Left kidney (tissue), 2 donors: ENCODE data around the gene DLX2. TPM values are rescaled to one million over a fixed set of nuclear protein-coding genes. Genes with fewer than 3 reads are reported as not detected.
A peak's percentile ranks its signal among the peaks of the same experiment; 100 is the strongest.

ENCODE experiments used
- DNase-seq: peaks from one replicate; pipeline ENCODE4 v3.0.0-alpha.2; 2013
- polyA plus RNA-seq: library from polyadenylated mRNA; unstranded; fragments of 120-200 nt; gene quantifications from one replicate; pipeline ENCODE4 v1.2.1, GENCODE V29; 2013; ENCODE audit not compliant: insufficient read length

The DLX2 gene
- polyA plus RNA-seq, 1 donor, result not detected

DNA sequence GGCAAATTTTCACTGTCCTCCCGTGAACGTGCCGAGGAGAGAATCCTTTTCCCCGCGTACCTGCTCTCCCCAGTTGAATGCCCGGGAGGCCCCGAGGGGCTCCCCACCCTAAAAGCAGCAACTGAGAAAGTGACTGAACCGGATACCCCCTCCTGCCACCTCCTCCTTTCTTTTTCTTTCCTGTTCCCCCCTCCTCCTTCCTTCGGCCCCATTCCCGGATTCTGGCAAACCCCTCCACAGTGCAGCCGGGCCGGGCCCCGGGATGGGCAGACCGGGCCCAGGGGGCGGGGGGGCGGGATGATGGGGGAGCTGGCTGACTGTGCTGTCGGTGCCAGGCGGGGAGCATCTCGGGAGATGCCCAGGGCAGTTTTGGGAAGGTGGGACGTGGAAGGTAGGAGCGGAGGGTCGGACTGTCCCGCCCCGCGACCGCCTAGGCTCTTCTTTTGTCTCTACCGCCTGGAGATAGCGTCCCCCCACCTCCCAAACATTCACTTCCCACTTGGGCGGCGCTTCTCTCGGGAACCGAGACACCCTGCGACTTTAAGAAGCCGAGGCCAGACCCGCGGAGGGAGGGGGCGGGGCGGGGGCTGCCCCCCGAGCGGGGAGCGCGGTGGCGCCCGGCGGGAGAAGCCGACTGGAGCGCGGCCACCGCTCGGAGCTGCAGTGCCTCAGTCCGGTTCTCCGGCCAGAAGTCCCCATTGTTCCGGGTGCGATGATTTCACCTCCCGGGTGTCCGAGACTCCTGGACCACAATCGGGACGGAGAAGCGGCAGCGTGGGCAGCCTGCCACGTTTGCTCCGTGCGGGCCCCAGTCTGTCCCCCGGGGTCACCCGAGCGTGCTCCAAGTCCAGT, 8.2 kb downstream of the DLX2 start:
- no peak for DNase-seq

DNA sequence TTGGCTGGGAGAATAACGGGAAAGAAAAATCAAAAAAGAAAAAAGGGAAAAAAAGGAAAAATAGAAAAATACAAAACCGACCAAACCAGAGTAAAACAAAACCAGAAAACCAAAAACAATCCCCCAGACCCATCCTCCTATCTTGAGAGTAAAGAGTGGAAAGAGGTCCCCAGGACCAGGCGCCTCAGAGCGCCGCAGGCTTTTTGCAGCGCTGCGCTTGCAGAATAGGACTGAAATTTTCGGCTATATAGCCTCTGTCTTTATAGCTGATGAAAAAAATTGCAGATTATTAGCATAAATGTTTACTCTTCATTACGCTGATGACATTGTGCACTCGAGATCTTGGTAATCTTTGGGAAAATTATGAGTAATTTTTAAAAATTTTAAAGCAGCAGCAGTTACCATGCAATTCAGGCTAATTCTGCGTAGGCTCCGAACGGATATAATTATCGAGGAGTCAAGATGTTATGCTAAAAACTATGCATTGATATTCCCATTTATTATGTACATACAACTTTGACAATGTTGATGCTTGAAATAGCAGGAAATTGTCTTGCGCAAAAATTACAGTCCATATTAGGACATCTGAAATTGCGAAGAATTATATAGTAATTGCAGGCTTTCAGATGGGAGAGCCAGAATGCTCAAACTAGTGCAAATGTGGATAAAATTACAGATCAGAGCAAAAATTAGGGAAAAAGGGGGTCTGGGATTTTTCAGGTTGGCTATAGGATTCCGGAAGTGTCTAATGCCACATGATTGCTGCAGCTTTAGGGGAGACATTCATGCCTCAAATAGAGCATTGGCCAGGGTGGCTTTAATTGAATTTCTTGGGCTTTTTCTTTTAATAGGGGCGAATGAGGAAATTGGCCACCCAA, 9.0 kb downstream of the DLX2 start:
- DNase-seq, result no peak

DNA sequence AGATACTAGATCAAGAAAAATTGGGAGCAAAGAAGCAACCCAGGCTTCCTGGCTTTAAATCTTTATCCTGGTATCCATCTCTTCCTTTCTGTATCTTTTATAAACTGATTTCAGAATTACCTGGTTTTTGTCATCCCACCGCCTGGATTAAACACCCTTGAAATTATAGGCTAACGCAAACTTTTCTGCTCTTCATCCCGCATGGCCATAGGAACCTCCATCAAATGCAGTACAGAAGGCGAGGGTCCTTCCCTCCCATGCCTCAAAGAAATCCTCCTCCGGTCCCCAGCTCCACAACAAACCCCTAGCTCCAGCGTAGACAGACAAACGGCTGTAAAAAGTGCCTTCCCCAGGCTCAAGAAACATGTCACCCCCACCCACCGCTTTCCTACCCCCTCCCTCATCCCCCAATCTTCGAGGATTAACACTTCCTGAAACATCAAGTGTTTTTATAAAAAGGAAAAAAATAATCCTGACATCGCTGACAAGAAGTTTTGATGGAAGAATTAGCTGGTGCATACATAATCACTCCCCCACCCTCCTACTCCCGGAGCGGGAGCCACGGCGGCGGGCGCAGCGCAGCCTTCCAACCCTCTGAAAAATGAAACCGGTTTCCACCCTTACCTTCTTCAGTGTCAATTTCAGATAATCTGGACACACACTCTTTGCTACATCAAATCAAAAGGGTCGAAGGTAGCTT, 9.8 kb downstream of the DLX2 start:
- no peak for DNase-seq

DNA sequence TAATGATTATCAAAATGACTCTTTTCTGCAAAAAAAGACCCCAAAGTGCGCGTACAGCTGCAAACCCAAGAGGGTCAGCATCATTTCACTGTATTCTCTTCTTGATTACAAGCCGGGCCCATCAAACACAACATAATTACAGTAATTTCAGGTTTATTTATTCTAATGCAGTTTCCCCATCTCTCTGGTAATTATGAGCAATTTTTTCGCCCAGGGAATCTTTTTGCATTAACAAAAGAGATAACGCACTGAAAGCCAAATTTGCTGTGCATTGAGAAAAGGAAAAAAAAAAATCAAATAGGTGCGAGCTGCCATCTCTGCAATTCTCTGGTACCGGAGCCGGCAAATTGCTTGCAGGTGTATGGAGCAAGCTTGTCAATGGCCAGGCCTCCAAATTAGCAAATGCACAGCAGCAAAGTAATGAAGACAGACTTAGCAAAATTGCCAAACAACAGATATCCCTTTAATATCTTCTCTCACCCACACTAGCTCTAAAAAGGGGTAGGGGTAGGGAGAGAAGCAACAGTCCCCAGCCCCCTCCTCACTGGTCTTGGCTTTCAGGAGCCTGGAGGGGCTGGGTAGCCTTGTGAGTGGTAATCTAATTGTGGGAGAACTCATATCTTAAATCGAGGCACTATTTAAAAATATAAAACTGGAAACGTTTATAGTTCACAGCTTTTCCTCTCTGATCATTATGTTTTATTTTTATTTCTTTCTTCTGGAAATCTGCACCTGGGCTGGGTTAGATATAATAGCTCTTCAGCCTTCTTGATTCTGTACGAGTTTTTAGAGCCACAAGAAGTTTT, 10.7 kb downstream of the DLX2 start:
- no peak for DNase-seq

DNA sequence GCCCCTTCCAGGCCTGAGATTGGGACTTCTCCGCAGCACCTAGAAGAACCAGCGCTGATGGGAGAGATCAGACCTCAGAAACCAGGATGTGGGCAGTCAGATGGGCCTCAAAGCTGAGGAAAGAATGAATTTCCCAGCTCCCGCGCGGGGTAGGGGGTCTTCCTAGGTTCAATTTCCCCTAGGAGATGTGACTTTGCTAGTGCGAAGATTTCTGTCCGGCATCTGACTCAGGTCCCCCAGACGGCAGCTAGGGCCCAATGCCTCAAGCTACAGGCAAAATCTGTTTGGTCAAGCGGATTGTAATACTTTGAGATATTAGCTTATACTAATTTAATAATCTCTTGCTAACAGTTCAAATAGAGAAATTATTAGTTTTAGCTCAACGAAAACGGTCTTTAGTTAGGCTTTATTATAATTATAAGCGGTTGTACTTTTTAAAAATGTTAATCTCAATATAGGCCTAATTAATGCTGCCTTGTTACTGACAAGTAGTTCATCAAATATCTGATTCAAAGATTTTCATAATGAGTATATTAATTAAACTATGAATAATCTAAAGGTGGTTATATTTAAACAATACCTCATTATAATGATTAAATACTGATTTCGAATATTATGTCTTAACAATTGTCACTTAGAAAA, 11.6 kb downstream of the DLX2 start:
- no peak for DNase-seq

DNA sequence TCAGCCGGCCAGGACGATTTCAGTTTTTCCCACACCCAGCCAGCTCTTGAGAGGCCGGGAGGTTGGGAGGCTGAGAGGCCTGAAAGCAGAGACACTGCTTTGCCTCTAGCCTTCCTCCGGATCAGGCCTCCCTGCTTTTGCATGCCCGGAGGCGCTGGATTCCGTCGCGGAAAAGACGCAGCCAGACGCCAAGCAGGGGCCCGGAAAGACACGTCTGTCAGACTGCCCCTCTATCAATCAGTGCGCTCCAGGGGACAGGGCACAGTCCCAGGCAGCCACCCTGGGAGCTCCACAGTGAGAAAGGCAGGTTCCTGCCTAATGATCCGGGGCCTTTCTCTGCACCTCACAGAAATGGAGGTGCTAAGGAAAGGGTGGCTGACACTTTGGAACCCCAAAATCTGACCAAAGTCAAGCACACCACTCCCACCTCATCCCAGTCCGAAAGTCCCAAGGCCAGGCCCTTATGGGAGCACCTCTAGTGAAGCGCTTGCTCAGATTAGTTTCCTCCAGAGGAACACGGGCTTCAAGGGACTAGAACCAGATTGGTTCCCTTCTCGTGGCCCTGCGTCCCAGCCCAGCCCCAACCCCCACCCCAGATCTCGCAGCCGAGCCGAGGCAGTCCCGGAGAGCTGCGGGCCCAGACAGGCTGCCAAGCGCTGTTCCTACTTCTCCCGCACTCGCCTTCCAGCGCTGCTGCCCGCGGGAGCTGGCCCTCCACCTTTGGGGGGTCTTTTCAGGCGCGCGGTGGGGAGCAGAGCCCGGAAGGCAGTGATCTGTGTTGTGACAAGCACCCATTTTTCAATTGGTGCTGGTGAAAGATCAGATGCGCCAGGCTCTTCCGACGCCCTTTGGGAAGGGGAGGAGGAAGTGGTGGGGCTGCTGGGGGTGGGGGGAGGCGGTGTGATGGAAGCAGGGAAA, 12.4 kb downstream of the DLX2 start:
- no peak for DNase-seq

DNA sequence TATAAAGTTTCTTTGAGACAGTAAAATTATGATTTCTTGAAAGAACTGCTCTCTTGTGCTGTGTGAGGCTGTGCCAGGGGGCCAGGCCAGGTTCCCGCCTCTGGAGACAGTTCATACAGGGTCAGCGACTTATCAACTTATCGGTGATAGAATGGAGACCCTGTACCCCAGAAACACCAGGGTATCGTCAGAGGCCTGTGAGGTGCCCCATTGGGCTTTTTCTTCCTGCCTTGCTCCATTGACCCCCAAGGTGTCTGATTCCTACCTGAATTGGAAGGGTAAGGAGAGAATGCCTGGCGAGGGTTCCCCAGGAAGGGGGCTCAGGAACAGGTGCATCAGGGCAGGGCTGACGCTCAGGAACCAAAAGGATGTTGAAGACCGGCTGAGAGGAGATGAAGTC, 13.1 kb downstream of the DLX2 start:
- DNase-seq, result no peak

DNA sequence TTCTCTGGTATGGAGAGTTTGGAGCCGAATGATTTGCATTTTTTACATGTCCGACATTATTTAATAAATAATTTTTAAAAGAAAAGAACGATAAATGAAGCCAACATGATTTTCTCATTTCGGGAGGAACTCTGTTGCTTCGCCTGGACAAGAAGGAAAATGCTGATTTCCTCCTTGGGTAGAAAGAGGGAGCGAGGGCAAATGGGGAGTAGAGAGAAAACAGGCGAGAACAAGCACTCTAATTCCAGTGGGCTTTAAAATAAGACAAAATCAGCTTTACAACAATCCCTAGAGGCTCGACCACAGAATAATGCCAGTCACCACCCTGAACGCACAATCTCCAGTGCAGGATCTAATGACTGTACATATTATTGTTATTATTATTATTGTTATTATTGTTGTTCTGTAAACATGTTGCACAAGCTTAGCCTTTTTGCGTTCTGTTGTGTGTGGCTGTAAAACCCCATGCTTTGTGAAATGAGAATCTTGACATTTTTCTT, 13.6 kb downstream of the DLX2 start:
- no peak for DNase-seq

DNA sequence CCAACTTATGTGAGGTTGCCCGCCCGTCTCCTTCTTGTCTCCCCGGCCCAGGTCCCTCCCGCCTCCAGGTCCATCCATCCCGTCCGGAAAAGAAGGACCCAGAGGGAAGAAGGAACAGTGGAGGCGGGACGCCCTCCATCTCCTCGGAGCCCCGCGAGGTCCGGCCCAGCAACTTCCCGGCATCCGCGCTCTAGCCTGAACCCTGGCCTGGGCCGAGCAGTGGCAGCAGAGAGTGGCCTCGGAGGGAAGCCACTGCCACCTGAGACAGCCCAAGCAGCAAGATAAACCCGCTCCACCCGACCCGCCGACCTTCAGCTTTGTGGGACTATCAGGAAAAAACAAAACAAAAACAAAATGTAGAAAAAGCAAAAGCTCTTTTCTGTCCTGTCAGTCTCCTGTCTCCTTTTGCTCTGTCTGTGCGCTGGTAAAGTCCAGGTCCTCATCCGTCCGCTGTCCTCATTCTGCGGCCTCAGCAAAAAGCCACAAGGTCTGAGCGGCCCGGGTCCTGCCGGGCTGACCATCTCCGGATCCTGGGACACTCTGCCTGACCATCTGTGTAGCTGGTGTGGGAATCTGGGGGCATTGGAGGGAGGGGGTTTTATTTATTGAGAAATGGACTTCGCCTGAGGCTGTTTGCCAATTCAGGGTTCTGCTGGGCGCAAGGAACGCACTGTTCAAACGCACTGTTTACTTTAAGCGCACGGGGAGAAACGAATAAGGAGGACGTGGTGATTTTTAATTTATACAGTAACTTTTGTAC, 14.3 kb downstream of the DLX2 start:
- DNase-seq, result no peak

DNA sequence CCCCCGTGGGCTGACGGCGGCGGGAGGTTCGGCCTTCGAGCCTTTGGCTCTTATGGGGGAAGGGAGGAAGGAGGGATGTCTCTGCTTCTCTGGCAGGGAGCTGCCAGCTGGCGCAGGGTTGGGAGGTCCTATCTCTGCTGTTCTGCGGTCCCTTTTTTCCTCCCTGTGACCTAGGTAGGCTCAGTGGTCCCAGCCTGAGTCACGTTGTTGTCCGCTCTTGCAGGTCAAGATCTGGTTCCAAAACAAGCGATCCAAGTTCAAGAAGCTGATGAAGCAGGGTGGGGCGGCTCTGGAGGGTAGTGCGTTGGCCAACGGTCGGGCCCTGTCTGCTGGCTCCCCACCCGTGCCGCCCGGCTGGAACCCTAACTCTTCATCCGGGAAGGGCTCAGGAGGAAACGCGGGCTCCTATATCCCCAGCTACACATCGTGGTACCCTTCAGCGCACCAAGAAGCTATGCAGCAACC, 14.9 kb downstream of the DLX2 start:
- DNase-seq, result no peak

DNA sequence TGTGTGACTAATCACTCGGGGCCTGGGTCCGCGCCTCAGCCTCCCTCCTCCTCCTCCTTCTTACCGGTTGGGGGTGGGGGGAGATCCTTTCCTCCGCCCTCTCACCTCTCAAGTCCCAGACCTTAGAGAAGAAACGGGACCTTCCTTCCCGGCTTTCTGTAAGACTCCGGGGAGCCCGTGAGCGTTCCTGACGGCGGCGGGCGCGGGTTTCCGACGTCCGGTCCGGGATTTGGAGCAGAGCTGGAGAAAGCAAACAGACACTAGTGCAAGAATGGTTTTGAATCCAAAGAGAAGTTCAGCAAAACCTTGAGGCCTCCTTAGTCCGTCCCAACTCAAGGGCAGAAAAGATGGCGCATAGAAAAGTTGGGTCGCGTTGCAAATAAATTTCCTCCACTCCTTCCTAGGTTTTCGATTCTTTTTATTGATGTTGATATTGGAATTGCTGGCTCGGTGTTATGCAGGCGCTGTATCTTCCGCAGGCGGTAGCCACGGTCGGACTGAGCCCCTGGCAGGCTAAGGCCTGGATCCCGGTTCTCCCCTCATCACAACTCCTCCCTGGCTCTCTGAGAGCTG, 15.4 kb downstream of the DLX2 start:
- no peak for DNase-seq

DNA sequence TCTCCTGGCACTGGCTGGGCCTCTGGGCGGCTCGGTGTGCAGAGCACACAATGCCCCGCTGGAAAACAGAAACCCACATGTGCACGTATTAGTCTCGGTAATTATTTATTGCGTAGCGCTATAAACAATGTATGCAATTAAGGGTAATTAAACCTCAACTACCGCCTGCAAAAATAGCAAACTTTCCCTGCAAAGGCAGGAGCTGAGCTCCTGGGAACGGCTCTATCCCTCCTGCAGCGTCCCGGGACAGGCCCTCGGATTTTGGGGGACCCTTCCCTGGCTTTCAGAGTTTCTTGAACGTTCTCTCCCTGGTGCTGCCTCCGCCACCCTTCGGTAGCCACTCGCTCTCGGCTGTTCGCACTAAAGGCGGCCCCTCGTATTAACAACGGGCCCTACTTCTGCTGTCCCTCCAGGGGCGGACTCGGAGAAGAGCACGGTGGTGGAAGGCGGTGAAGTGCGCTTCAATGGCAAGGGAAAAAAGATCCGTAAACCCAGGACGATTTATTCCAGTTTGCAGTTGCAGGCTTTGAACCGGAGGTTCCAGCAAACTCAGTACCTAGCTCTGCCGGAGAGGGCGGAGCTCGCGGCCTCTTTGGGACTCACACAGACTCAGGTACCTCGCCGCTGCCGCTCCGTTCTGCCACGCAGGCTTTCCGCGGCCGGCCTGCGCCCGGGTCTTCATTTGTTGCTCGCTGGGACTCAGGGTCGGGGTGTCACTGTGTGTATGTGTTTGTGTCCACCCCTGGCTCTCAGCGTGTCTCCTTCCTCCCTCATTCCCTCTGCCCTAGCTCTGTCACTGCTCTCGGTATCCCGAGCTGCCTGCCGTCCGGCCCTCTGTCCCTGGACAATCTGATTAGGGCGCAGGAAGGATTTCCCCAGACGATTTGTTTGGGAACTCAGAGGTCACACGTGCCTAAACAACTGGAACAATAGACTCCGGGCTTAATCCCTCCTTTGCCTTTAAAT, 16.2 kb downstream of the DLX2 start:
- no peak for DNase-seq

DNA sequence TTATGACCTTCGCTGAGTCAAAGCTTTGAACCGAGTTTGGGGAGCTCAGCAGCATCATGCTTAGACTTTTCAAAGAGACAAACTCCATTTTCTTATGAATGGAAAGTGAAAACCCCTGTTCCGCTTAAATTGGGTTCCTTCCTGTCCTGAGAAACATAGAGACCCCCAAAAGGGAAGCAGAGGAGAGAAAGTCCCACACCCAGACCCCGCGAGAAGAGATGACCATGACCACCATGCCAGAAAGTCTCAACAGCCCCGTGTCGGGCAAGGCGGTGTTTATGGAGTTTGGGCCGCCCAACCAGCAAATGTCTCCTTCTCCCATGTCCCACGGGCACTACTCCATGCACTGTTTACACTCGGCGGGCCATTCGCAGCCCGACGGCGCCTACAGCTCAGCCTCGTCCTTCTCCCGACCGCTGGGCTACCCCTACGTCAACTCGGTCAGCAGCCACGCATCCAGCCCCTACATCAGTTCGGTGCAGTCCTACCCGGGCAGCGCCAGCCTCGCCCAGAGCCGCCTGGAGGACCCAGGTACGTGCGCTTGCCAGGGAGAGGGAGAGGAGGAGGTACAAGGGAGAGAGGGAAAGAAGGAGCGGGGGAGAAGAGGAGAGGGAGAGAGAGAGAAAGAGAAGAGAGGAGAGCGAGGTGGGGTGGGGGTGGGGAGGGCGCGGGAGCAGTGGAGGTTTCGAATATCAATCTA, 17.1 kb downstream of the DLX2 start, which contains the start of gene DLX1:
DLX1 (plus strand) TSS at position 48 of the 700 bp plus-strand sequence; CDS start at position 219, 171 bp downstream.
- DNase-seq, result no peak

DNA sequence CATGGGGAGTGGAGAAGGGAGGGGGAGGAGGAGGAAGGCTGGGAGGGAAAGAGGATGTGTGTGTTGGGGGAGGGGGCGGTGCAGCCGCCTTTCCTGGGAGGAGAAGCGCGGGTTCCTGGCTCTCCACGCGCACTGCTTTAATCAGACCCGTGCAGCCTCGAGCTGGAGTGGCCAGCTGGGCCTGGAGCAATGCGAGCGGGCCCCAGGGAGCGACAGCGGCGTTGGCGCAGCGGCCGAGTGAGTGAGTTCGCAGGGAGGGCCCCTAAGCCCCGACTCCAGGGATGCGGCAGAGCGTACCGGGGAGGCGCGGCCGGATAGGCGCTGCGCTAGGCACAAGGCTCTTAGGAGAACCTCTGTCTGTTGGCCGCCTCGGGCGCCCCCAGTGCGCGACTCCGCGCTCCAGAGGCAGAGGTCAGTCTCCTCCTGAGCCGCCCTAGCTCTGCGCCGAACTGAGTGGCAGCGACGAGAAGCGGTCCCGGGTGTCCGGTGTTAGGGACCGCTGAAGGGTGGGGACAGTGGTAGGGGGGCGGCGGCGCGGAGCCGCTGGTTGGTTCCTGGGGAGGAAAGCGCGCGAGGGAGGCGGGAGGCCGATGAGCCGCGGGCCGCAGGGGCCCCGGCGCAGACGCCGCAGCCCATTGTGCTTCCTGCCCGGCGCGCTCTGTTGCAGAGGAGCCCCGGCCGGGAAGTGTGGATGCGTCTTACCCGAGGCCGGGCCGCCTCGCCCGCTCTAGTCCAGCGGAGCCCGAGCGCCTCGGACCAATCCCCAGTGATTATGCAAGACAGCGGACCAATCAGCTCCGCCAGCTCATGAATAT, 17.8 kb downstream of the DLX2 start:
- peak; percentile 83 for DNase-seq

DNA sequence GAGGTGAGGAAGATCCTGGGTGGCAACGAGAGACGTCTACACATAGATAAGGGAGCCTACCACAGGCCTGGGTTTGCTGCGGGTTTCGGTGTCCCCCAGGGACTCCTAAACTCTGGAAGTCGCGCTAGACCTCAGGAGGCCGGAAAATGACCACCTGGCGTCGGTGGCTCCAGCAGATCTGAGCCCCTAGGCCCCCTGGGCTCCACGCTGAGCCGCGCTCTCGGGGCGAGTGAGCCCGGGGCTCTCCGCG, 18.4 kb downstream of the DLX2 start:
- DNase-seq, result no peak
